Measurements from ENCODE around the gene PRR33.

Gene PRR33

GRCh38 chr11:1861435-1862411 is 30.0 kb downstream of the PRR33 start:
- Histone ChIP-seq H3K4me3 (ENCODE audit: control insufficient read depth in 1 of 7, extremely low read depth in 1 of 7, insufficient read depth in 4 of 7, low read depth in 2 of 7, low read length in 6 of 7) (no peak overlapping the region), H3K36me3 (ENCODE audit: control insufficient read depth in 4 of 4, insufficient read depth in 4 of 4, low read length in 3 of 4) (peaks cover 0 to 17% (median 5%) of the 10 kb centered on the region in 4 experiments), H3K27ac (ENCODE audit: insufficient read depth in 1 of 2, low read depth in 1 of 2, low read length in 2 of 2, poor library complexity in 1 of 2, severe bottlenecking in 2 of 2) (no peak overlapping the region), H3K4me1 (ENCODE audit: control extremely low read depth in 1 of 4, control insufficient read depth in 4 of 4, insufficient read depth in 4 of 4, low read length in 3 of 4) (peaks cover 0 to 20% (median 17%) of the 10 kb centered on the region in 4 experiments), H3K9me3 (ENCODE audit: control extremely low read depth in 1 of 5, control insufficient read depth in 4 of 5, insufficient read depth in 2 of 5, low read depth in 1 of 5, low read length in 4 of 5) (no peaks in the 10 kb centered on the region), H3K27me3 (replicated peaks in 2 of 5; ENCODE audit: control insufficient read depth in 4 of 5, insufficient read depth in 5 of 5, low read length in 4 of 5) (no peaks in the 10 kb centered on the region)
- DNase-seq = no peak
- POLR2A ChIA-PET = no interaction called here
- 92% methylated on average over 3 of the region's 4 CpGs for WGBS (ENCODE audit: insufficient coverage)
- CTCF ChIA-PET = interaction anchor here (1.0 to 1.5 kb wide), 3 partner anchors 8 to 170 kb away, joined by 3 to 6 read pairs (median 4); no protein-coding TSS in a partner anchor

DNA sequence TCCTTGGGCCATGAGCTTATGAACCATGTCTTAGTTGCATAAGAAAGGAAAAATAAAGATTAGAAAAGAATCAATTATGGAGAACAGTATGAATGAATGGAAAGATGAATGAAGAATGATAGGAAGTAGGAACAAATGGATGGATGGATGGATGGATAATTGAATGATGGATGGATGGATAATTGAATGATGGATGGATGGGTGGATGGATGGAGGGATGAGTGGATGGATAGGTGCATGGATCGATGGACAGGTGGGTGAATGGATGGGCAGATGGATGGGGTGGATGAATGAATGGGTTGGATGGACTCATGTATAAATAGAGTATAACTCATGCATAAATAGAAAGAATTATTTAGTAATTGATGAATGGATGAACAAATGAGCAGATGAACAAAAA is 31.6 kb downstream of the PRR33 start:
- CTCF ChIA-PET = interaction anchor here (0.9 kb wide), 1 partner anchor 90 kb away, joined by 3 read pairs; no protein-coding TSS in a partner anchor

GRCh38 chr11:1859004-1859403 is 32.7 kb downstream of the PRR33 start:
- no peak overlapping the region for H3K4me3 ChIP-seq (ENCODE audit: control insufficient read depth in 1 of 7, extremely low read depth in 1 of 7, insufficient read depth in 4 of 7, low read depth in 2 of 7, low read length in 6 of 7)
- no peak for DNase-seq
- H3K36me3 ChIP-seq (ENCODE audit: control insufficient read depth in 4 of 4, insufficient read depth in 4 of 4, low read length in 3 of 4) = peaks cover 0 to 10% (median under 1%) of the 10 kb centered on the region in 4 experiments
- no peak overlapping the region for H3K27ac ChIP-seq (ENCODE audit: insufficient read depth in 1 of 2, low read depth in 1 of 2, low read length in 2 of 2, poor library complexity in 1 of 2, severe bottlenecking in 2 of 2)
- no peaks in the 10 kb centered on the region for H3K9me3 ChIP-seq (ENCODE audit: control extremely low read depth in 1 of 5, control insufficient read depth in 4 of 5, insufficient read depth in 2 of 5, low read depth in 1 of 5, low read length in 4 of 5)
- no peaks in the 10 kb centered on the region for H3K27me3 ChIP-seq (replicated peaks in 2 of 5; ENCODE audit: control insufficient read depth in 4 of 5, insufficient read depth in 5 of 5, low read length in 4 of 5)
- CTCF ChIA-PET = no interaction called here
- H3K4me1 ChIP-seq (ENCODE audit: control extremely low read depth in 1 of 4, control insufficient read depth in 4 of 4, insufficient read depth in 4 of 4, low read length in 3 of 4) = peaks cover 0 to 33% (median 17%) of the 10 kb centered on the region in 4 experiments
- 100% methylated on average over 3 of the region's 4 CpGs for WGBS (ENCODE audit: insufficient coverage)
- POLR2A ChIA-PET = no interaction called here

More for the DNA sequence above, 31.6 kb downstream of the PRR33 start:
- Histone ChIP-seq H3K36me3 (ENCODE audit: control insufficient read depth in 4 of 4, insufficient read depth in 4 of 4, low read length in 3 of 4) (peaks cover 0 to 10% (median under 1%) of the 10 kb centered on the region in 4 experiments), H3K27me3 (replicated peaks in 2 of 5; ENCODE audit: control insufficient read depth in 4 of 5, insufficient read depth in 5 of 5, low read length in 4 of 5) (no peaks in the 10 kb centered on the region), H3K9me3 (ENCODE audit: control extremely low read depth in 1 of 5, control insufficient read depth in 4 of 5, insufficient read depth in 2 of 5, low read depth in 1 of 5, low read length in 4 of 5) (no peaks in the 10 kb centered on the region), H3K27ac (ENCODE audit: insufficient read depth in 1 of 2, low read depth in 1 of 2, low read length in 2 of 2, poor library complexity in 1 of 2, severe bottlenecking in 2 of 2) (no peak overlapping the region), H3K4me1 (ENCODE audit: control extremely low read depth in 1 of 4, control insufficient read depth in 4 of 4, insufficient read depth in 4 of 4, low read length in 3 of 4) (peaks cover 0 to 27% (median 16%) of the 10 kb centered on the region in 4 experiments), H3K4me3 (ENCODE audit: control insufficient read depth in 1 of 7, extremely low read depth in 1 of 7, insufficient read depth in 4 of 7, low read depth in 2 of 7, low read length in 6 of 7) (no peak overlapping the region)
- DNase-seq = no peak
- WGBS (ENCODE audit: insufficient coverage) = no CpG with 5 or more reads among the region's 1 CpG
- POLR2A ChIA-PET = no interaction called here

GRCh38 chr11:1858576-1858975 is 33.1 kb downstream of the PRR33 start:
- H3K27me3 ChIP-seq (replicated peaks in 2 of 5; ENCODE audit: control insufficient read depth in 4 of 5, insufficient read depth in 5 of 5, low read length in 4 of 5) = no peaks in the 10 kb centered on the region
- peak in 1 of 3 donors; percentile 40 for DNase-seq
- H3K9me3 ChIP-seq (ENCODE audit: control extremely low read depth in 1 of 5, control insufficient read depth in 4 of 5, insufficient read depth in 2 of 5, low read depth in 1 of 5, low read length in 4 of 5) = no peaks in the 10 kb centered on the region
- CTCF ChIA-PET = no interaction called here
- H3K27ac ChIP-seq (ENCODE audit: insufficient read depth in 1 of 2, low read depth in 1 of 2, low read length in 2 of 2, poor library complexity in 1 of 2, severe bottlenecking in 2 of 2) = no peak overlapping the region
- H3K36me3 ChIP-seq (ENCODE audit: control insufficient read depth in 4 of 4, insufficient read depth in 4 of 4, low read length in 3 of 4) = peaks cover 0 to 10% (median under 1%) of the 10 kb centered on the region in 4 experiments
- peaks cover 0 to 35% (median 18%) of the 10 kb centered on the region in 4 experiments for H3K4me1 ChIP-seq (ENCODE audit: control extremely low read depth in 1 of 4, control insufficient read depth in 4 of 4, insufficient read depth in 4 of 4, low read length in 3 of 4)
- no peak overlapping the region for H3K4me3 ChIP-seq (ENCODE audit: control insufficient read depth in 1 of 7, extremely low read depth in 1 of 7, insufficient read depth in 4 of 7, low read depth in 2 of 7, low read length in 6 of 7)
- 84% methylated on average over 2 of the region's 7 CpGs for WGBS (ENCODE audit: insufficient coverage)
- POLR2A ChIA-PET = no interaction called here

- Histone ChIP-seq H3K4me3 (ENCODE audit: control insufficient read depth in 1 of 7, extremely low read depth in 1 of 7, insufficient read depth in 4 of 7, low read depth in 2 of 7, low read length in 6 of 7) (no peak overlapping the region), H3K36me3 (ENCODE audit: control insufficient read depth in 4 of 4, insufficient read depth in 4 of 4, low read length in 3 of 4) (peaks cover 0 to 8% (median under 1%) of the 10 kb centered on the region in 4 experiments), H3K27me3 (replicated peaks in 2 of 5; ENCODE audit: control insufficient read depth in 4 of 5, insufficient read depth in 5 of 5, low read length in 4 of 5) (no peaks in the 10 kb centered on the region), H3K4me1 (ENCODE audit: control extremely low read depth in 1 of 4, control insufficient read depth in 4 of 4, insufficient read depth in 4 of 4, low read length in 3 of 4) (peaks cover 0 to 35% (median 18%) of the 10 kb centered on the region in 4 experiments), H3K27ac (ENCODE audit: insufficient read depth in 1 of 2, low read depth in 1 of 2, low read length in 2 of 2, poor library complexity in 1 of 2, severe bottlenecking in 2 of 2) (no peak overlapping the region), H3K9me3 (ENCODE audit: control extremely low read depth in 1 of 5, control insufficient read depth in 4 of 5, insufficient read depth in 2 of 5, low read depth in 1 of 5, low read length in 4 of 5) (no peaks in the 10 kb centered on the region)
- CTCF ChIA-PET = no interaction called here
- POLR2A ChIA-PET = no interaction called here
- no peak for DNase-seq
- 100% methylated on average over 8 of the region's 9 CpGs for WGBS (ENCODE audit: insufficient coverage)
Observed at GRCh38 chr11:1858154-1858553, 33.5 kb downstream of the PRR33 start.

- Histone ChIP-seq H3K36me3 (ENCODE audit: control insufficient read depth in 4 of 4, insufficient read depth in 4 of 4, low read length in 3 of 4) (peaks cover 0 to 2% (median 0%) of the 10 kb centered on the region in 4 experiments), H3K4me3 (ENCODE audit: control insufficient read depth in 1 of 7, extremely low read depth in 1 of 7, insufficient read depth in 4 of 7, low read depth in 2 of 7, low read length in 6 of 7) (no peak overlapping the region), H3K27ac (ENCODE audit: insufficient read depth in 1 of 2, low read depth in 1 of 2, low read length in 2 of 2, poor library complexity in 1 of 2, severe bottlenecking in 2 of 2) (no peak overlapping the region), H3K9me3 (ENCODE audit: control extremely low read depth in 1 of 5, control insufficient read depth in 4 of 5, insufficient read depth in 2 of 5, low read depth in 1 of 5, low read length in 4 of 5) (no peaks in the 10 kb centered on the region), H3K4me1 (ENCODE audit: control extremely low read depth in 1 of 4, control insufficient read depth in 4 of 4, insufficient read depth in 4 of 4, low read length in 3 of 4) (peaks cover 0 to 43% (median 29%) of the 10 kb centered on the region in 4 experiments), H3K27me3 (replicated peaks in 2 of 5; ENCODE audit: control insufficient read depth in 4 of 5, insufficient read depth in 5 of 5, low read length in 4 of 5) (no peaks in the 10 kb centered on the region)
- POLR2A ChIA-PET = no interaction called here
- WGBS (ENCODE audit: insufficient coverage) = 89% methylated on average over 10 of the region's 11 CpGs
- no peak for DNase-seq
- CTCF ChIA-PET = interaction anchor here (0.8 to 1.7 kb wide), 4 partner anchors 19 to 26 kb away, joined by 4 to 7 read pairs (median 4); no protein-coding TSS in a partner anchor
Observed at GRCh38 chr11:1857064-1857463, 34.6 kb downstream of the PRR33 start.
